NCI-H226 (cell line): ENCODE results near the gene RHBG.

Experiments used
- DNase-seq: peaks from one replicate; pipeline ENCODE4 v3.0.0-alpha.2; 2015

RHBG gene

GRCh38 chr1:156429313-156430060, 60.5 kb downstream of the RHBG start:
- DNase-seq = no peak

DNA sequence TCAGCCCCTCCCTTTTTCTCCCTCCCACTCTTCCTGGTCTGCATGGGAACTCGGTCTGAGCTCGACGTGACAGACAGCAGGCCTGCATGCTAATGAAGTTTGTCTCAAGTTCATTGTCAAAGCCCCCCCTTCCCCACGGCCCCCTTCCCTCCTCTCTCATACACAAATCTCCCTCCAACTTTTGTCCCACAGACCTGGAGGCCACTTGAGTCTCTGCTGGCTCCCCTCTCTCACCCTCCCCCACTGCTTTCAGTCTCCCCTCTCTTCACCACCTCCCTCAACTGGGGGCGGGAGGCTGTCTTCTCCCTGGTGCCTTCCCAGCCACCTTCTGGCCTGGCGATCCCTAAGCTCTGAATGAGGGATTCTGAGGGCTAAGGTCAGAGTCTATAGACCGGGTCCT, 61.3 kb downstream of the RHBG start:
- no peak for DNase-seq

DNA sequence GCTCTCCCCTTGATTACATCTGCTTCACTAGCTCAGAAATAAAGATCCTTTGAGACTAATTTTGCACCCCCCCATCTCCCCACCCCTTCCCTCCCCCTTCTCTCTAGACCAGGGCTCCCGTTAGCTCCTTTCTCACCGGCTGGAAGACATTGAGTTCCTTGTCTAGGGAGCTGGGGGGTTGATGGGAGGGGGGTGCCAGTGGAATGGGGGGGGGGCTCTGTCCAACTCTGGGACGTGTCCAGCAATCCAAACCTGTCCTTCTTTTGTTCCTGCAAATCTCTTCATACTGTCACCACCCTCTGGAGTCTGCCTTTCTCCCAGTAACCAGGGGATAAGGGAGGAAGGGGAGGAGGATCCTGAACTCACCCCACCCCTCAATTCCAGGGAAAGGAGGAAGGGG, 61.9 kb downstream of the RHBG start:
- DNase-seq = no peak

DNA sequence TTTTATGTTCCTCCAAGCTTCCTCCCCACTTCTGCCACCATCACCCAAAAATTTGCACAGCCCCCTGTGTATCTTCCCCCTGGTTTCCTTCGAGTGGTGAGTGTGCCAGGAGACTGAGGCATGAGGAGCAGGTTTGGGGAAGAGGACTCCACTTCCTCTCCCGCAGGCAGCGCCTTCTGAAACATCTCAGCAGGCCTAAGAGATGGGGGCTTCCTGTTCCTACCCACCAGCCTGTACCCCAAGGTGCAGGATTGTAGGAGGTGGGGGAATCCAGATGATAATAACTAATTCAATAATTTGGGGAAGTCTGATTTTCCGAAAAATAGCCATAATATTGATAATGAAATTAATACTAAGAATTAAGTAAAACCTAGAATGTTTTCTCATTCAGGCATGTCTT, 62.4 kb downstream of the RHBG start:
- no peak for DNase-seq

- no peak for DNase-seq
These were observed 63.0 kb downstream of the RHBG start for GRCh38 chr1:156431769-156432668.

- no peak for DNase-seq
These were observed 63.6 kb downstream of the RHBG start for GRCh38 chr1:156432669-156433018.

GRCh38 chr1:156433032-156433431, 64.0 kb downstream of the RHBG start:
- DNase-seq = no peak

DNA sequence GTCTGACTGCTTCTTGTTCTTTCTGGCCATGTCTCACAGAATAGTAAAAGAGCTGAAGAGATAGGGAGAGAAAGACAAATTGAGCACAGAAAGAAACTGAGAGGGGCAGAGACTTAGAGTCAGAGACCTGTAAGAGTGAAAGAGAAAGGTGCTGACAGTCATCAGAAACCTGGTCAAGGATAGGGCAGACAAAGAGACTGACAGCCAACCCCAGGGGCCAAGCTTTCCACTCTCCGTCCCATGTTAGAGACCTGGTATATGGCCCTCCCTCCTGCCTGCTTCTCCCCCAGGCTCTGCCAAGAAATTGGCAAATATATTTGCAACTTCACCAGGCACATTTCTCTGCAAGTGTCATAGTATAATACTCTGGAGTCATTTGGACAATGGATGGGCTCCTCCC, 64.6 kb downstream of the RHBG start:
- DNase-seq = no peak
